GM12892 (cell line): Measurements from ENCODE around the gene TSEN15.

ENCODE experiments used
- POLR2A ChIP-seq: IDR thresholded peaks from 2 replicates; pipeline ENCODE4 v1.6.1; 2011; ENCODE audit warnings: low read depth, low read length, control low read depth
- POLR2AphosphoS5 ChIP-seq: IDR thresholded peaks from 2 replicates; pipeline ENCODE4 v1.6.1; 2011; ENCODE audit warnings: low read depth, low read length, control low read depth
- TAF1 ChIP-seq: IDR thresholded peaks from 2 replicates; pipeline ENCODE4 v1.6.1; 2011; ENCODE audit warnings: low read depth, mild to moderate bottlenecking, control low read depth, low read length, borderline replicate concordance

GRCh38 chr1:184035719-184036516 lies 15.6 kb upstream of the TSEN15 start:
- TF ChIP-seq POLR2AphosphoS5, result no peak
- TF ChIP-seq TAF1, result no peak
- no peak for TF ChIP-seq POLR2A
